ENCODE measurements around the gene NF2. TPM values are rescaled to one million over a fixed set of nuclear protein-coding genes. Genes with fewer than 3 reads are reported as not detected.

Gene NF2
- total RNA-seq, 1 donor from 2014 or later: 140 TPM

DNA sequence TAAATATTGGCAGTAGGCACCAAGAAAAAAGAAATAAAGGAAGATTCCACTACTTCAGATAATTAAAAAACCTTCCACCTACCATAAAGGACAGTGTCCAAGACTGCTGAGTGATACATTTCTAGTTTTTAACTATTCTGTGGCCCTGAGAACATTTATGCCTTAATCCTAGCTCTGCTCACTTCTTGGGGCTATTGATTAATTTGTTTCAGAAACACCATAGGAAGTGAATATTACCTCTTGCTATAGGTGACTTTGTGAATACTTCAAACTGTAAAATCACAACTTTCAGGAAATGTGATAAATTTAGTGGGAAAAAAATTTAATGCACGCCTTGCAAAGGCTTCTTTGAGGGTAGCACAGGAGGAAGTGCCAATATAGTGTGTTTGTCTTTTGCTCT is 35.2 kb downstream of the NF2 start:
- TF ChIP-seq, protein P1, sequence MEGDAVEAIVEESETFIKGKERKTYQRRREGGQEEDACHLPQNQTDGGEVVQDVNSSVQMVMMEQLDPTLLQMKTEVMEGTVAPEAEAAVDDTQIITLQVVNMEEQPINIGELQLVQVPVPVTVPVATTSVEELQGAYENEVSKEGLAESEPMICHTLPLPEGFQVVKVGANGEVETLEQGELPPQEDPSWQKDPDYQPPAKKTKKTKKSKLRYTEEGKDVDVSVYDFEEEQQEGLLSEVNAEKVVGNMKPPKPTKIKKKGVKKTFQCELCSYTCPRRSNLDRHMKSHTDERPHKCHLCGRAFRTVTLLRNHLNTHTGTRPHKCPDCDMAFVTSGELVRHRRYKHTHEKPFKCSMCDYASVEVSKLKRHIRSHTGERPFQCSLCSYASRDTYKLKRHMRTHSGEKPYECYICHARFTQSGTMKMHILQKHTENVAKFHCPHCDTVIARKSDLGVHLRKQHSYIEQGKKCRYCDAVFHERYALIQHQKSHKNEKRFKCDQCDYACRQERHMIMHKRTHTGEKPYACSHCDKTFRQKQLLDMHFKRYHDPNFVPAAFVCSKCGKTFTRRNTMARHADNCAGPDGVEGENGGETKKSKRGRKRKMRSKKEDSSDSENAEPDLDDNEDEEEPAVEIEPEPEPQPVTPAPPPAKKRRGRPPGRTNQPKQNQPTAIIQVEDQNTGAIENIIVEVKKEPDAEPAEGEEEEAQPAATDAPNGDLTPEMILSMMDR (conservative IDR thresholded peaks at IDR 0.05; ENCODE audit: low read depth, low read length): no peak
- H3K4me3 ChIP-seq (ENCODE audit: low read depth, low read length): no peak overlapping the region
- DNase-seq (ENCODE audit: low read depth): no peak

- TF ChIP-seq, protein P1 (conservative IDR thresholded peaks at IDR 0.05; ENCODE audit: low read depth, low read length): no peak
- no peak for DNase-seq (ENCODE audit: low read depth)
- H3K4me3 ChIP-seq (ENCODE audit: low read depth, low read length): no peak overlapping the region
Observed at GRCh38 chr22:29639096-29639495, 35.7 kb downstream of the NF2 start.

GRCh38 chr22:29641042-29641699 is 37.7 kb downstream of the NF2 start:
- no peak overlapping the region for H3K4me3 ChIP-seq (ENCODE audit: low read depth, low read length)
- TF ChIP-seq, protein P1 (conservative IDR thresholded peaks at IDR 0.05; ENCODE audit: low read depth, low read length): no peak
- no peak for DNase-seq (ENCODE audit: low read depth)

GRCh38 chr22:29641700-29642330 is 38.4 kb downstream of the NF2 start:
- DNase-seq (ENCODE audit: low read depth): no peak
- no peak overlapping the region for H3K4me3 ChIP-seq (ENCODE audit: low read depth, low read length)
- TF ChIP-seq, protein P1 (conservative IDR thresholded peaks at IDR 0.05; ENCODE audit: low read depth, low read length): no peak

GRCh38 chr22:29642694-29643093 is 39.3 kb downstream of the NF2 start:
- no peak overlapping the region for H3K4me3 ChIP-seq (ENCODE audit: low read depth, low read length)
- DNase-seq (ENCODE audit: low read depth): no peak
- TF ChIP-seq, protein P1 (conservative IDR thresholded peaks at IDR 0.05; ENCODE audit: low read depth, low read length): no peak

- DNase-seq (ENCODE audit: low read depth): no peak
- H3K4me3 ChIP-seq (ENCODE audit: low read depth, low read length): no peak overlapping the region
- TF ChIP-seq, protein P1 (conservative IDR thresholded peaks at IDR 0.05; ENCODE audit: low read depth, low read length): no peak
Observed at GRCh38 chr22:29647954-29648737, 44.7 kb downstream of the NF2 start.
